ENCODE results near the gene BUD23.

DNA sequence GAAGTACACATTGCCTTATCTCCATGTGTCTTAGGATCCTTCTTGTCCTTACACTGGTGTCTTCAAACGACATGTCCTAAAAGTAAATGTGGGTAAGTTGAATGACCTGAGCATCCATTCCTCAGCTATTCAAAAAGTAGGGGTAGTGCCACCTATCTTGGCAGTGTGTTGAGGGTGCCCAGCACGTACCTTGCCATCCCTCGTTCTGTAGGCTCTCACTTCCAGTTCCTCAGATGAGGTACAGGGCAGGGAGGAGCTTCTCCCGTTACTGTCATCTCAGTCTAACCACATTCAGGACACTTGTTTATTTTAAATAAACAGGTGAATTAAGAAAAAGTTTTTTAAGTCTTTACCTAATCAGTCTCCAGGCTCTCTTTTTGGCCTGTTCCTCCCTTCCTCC is 13.0 kb downstream of the BUD23 start:
- TF ChIP-seq, protein P1, sequence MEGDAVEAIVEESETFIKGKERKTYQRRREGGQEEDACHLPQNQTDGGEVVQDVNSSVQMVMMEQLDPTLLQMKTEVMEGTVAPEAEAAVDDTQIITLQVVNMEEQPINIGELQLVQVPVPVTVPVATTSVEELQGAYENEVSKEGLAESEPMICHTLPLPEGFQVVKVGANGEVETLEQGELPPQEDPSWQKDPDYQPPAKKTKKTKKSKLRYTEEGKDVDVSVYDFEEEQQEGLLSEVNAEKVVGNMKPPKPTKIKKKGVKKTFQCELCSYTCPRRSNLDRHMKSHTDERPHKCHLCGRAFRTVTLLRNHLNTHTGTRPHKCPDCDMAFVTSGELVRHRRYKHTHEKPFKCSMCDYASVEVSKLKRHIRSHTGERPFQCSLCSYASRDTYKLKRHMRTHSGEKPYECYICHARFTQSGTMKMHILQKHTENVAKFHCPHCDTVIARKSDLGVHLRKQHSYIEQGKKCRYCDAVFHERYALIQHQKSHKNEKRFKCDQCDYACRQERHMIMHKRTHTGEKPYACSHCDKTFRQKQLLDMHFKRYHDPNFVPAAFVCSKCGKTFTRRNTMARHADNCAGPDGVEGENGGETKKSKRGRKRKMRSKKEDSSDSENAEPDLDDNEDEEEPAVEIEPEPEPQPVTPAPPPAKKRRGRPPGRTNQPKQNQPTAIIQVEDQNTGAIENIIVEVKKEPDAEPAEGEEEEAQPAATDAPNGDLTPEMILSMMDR (conservative IDR thresholded peaks at IDR 0.05; ENCODE audit: low read depth in 2 of 2): no peak
- no peak for TF ChIP-seq POLR2AphosphoS5 (IDR thresholded peaks at IDR 0.05; ENCODE audit: low read depth)
- TF ChIP-seq, protein P2, sequence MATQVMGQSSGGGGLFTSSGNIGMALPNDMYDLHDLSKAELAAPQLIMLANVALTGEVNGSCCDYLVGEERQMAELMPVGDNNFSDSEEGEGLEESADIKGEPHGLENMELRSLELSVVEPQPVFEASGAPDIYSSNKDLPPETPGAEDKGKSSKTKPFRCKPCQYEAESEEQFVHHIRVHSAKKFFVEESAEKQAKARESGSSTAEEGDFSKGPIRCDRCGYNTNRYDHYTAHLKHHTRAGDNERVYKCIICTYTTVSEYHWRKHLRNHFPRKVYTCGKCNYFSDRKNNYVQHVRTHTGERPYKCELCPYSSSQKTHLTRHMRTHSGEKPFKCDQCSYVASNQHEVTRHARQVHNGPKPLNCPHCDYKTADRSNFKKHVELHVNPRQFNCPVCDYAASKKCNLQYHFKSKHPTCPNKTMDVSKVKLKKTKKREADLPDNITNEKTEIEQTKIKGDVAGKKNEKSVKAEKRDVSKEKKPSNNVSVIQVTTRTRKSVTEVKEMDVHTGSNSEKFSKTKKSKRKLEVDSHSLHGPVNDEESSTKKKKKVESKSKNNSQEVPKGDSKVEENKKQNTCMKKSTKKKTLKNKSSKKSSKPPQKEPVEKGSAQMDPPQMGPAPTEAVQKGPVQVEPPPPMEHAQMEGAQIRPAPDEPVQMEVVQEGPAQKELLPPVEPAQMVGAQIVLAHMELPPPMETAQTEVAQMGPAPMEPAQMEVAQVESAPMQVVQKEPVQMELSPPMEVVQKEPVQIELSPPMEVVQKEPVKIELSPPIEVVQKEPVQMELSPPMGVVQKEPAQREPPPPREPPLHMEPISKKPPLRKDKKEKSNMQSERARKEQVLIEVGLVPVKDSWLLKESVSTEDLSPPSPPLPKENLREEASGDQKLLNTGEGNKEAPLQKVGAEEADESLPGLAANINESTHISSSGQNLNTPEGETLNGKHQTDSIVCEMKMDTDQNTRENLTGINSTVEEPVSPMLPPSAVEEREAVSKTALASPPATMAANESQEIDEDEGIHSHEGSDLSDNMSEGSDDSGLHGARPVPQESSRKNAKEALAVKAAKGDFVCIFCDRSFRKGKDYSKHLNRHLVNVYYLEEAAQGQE (IDR thresholded peaks at IDR 0.05; ENCODE audit: unreplicated experiment): no peak

Measured in GM23338 (cell line).